NCI-H128 (cell line): ENCODE data around the gene CNBP.
"Not testable (repeated sequence)": the region's sequence is repeated elsewhere in the genome, so short reads cannot be mapped to it uniquely, and the experiment has no call there.

Experiments used
- DNase-seq: peaks from one replicate; lab custom pipeline; 2025; ENCODE audit not compliant: unreplicated experiment; lab: John Stamatoyannopoulos, UW

CNBP gene

DNA sequence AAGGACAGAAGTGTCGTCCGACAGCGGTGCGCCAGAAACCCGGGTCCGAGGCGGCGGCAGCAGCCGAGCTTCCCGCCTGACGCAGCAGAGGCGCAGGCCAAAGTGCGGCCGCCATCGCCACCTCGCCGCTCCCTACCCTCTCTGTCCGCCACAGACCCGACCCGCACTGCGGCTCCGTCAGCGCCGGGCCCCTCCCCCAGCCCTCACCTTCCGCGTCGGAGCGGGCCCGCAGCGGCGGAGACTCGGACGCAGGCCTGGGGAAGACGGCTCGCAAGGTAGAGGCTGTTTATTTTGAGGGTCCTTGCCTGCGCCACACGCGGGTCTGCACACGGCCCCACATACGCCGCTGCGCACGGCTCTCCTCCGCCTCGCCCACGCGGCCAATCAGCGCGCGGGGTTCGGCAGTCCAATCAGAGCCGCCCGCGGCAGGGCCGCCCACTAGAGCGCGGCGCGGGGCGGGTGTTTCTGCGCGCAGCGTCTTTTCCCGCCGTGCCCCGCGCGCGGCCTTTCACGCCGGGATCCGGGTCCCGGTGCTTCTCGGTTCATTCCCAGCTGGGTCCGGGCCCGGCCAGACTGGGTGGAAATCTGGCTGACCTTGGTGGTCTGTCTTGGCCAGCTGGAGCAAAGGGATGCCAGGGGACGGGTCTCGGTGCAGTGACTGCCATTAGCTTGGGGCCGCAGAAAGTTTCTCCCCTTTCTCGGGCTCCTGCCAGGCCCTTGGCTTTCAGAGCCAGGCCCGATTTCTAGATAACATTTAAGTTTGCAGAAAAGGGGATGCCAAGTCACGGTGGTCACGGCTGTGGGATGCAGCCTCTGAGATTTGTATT, at the start of gene CNBP:
Gene CNBP, minus strand, starts transcription at position 328 of the 827 bp plus-strand sequence. CDS start 12,139 bp downstream, outside the sequence.
- DNase-seq, result peak; percentile 94

- DNase-seq, result no peak
Measured at GRCh38 chr3:129231331-129232119, 47.8 kb upstream of the CNBP start.

- DNase-seq, result no peak
Measured at GRCh38 chr3:129230311-129231019, 46.8 kb upstream of the CNBP start.

- no peak for DNase-seq
Measured at GRCh38 chr3:129228891-129229585, 45.3 kb upstream of the CNBP start.

GRCh38 chr3:129226374-129226773, 42.7 kb upstream of the CNBP start:
- DNase-seq, result no peak

DNA sequence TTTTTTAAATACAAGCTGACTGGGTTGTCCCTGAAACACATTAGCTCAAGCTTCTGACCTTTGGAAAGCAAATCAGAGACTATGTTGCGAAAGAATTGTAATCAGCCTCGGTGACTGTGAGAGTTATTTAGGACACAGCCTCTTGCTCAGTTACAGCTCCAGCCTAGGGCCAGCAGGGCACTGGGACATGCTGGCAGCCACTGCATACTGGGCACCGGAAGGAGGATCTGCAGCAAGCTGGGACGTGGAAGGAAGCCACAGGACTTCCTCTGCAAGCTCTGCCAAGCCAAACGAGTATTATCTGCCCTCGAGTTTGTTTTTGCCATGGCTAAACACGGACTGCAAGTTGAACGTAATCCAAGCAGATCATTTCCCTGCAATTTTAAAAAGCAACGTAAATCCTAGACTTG, 41.3 kb upstream of the CNBP start:
- DNase-seq, result no peak

GRCh38 chr3:129224387-129224786, 40.7 kb upstream of the CNBP start:
- DNase-seq, result not testable (repeated sequence)

DNA sequence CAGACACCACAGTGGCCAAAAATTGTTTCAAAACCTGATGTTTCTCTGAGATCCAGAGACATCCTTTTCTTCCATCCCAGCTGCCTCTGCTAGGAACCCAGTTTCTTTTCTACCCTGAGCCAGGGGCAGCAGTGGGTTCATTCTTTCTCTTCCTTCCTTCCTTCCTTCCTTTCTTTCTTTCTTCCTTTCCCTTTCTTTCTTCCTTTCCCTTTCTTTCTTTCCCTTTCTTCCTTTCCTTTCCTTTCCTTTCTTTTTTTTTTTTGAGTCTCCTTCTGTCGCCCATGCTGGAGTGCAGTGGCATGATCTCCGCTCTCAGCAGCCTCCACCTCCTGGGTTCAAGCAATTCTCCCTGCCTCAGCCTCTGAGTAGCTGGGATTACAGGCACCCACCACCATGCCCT, 35.0 kb upstream of the CNBP start:
- DNase-seq, result no peak

DNA sequence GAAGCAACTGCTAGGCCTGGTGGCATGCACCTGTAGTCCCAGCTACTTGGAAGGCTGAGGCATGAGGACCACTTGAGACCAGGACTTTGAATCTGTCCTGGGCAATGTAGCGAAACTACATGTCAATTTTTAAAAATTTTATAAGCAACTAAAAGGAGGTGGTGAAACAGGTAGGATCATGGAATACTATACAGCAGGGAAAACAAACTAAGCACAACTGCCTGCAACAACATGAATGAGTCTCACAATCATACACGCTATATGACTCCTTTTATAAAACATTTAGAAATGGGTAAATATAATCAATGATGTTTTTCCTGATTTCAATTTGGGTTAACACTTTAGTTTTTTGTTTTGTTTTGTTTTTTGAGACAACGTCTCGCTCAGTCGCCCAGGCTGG, 29.5 kb upstream of the CNBP start:
- no peak for DNase-seq

GRCh38 chr3:129211772-129212171, 28.1 kb upstream of the CNBP start:
- DNase-seq, result peak; percentile 14

DNA sequence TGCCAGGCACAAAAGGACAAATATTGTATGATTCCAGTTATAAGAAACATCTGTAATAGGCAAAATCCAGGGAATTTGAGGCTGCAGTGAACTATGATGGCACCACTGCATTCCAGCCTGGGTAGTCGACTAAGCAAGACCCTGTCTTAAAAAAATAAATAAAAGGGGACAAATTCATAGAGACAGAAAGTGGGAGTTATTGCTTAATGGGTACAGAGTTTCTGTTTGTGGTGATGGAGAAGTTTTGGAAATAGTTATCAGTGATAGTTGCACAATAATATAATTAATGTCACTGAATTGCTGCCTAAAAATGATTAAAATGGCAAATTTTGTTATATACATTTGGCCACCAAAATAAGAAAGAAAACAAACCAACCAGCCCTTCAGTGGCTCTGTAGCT, 27.6 kb upstream of the CNBP start:
- no peak for DNase-seq

DNA sequence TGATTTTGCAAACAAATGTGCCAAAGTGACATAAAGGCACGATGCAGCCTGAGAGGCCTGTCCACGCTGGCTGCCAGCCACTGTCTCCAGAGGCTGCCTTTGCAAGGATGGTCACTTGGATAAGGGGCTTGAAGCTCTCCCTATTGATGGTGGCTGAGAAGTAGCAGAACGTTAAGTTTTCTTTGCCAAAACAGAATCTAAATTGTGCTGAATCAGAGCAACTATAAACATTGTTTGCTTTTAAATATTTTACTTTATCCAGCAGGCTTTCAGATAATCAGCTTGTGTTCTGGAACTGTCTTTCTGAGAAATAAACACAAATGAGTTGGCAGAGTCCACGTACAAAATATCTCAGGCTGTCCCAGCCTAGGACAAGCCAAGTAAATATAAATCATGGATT, 23.8 kb upstream of the CNBP start:
- no peak for DNase-seq

DNA sequence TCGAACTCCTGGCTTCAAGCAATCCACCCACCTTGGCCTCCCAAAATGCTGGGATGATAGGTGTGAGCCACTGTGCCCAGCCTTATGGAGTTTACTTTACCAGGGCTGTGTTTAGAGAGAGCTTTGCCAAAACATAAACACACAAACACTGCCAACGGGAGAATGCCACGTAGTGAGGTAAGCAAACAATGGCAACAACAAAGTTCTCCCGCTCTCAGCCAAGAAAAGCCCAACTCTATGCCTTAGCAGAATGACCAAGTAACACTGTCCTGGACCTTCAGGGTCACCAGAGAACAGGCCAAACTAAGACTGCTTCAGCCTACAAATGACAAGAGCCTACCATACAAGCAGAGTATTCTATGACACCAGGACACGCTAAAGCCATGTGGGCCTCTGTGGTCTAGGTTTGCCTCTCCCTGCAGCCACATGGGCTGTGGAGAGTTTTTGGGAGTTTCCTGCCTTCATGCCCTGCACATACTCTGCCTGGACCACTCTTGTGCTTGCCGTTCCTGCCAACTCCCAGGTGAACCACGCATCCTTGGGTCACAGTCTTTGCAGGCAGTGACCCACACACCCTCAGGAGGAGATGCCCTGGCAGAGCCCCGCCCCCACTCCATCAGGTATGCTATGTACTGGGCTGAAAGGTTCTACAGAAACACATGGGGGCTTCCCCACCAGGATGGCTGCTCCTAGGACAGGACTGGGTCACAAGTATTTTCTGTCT, 21.6 kb upstream of the CNBP start:
- no peak for DNase-seq

DNA sequence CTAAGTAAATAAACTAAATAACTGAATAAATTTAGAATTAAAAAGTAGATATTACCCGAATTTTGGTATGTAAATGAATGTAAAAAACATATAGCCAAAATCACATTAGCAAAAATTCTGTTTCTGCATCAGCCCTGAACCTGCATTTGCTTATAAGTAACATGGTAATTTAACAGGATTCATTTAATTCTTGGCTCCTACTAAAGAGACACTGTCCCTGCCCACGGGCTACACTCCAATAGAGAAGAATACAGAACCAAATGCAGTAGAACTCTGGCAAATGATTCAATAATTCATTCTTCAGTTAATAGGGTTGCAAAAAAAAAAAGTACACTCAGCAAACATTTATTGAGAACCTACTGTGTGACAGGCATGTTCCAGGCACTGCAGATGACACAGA, 20.8 kb upstream of the CNBP start:
- no peak for DNase-seq

- no peak for DNase-seq
Measured at GRCh38 chr3:129199366-129199765, 15.7 kb upstream of the CNBP start.

- no peak for DNase-seq
Measured at GRCh38 chr3:129197321-129197720, 13.6 kb upstream of the CNBP start.

GRCh38 chr3:129196601-129197000, 12.9 kb upstream of the CNBP start:
- no peak for DNase-seq

DNA sequence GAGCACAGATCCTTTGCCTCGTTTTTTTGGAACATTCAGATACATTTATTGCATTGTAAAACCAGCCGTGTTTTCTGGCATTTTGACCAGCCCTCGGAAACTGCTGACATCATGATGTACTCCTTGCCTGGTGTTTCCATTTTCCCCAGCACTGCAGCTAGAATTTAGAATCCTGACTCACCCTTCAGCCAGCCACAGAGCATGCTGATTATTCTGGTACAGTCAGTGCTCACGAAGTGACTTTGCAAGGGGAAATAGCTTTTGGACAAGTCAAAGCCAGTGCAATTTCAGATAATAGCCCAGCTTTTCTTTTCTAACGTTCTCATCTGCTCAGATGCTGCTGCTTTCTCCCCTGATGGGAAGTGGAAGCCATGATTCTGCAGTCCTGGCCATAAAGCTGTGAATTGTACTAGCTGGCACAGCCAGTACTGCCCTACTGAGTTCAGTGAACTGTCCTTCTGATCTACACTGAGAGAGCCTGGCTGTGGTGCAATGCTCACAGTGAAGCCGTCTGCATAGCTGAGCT, 12.1 kb upstream of the CNBP start:
- no peak for DNase-seq

GRCh38 chr3:129189793-129190192, 6.1 kb upstream of the CNBP start:
- DNase-seq, result not testable (repeated sequence)

DNA sequence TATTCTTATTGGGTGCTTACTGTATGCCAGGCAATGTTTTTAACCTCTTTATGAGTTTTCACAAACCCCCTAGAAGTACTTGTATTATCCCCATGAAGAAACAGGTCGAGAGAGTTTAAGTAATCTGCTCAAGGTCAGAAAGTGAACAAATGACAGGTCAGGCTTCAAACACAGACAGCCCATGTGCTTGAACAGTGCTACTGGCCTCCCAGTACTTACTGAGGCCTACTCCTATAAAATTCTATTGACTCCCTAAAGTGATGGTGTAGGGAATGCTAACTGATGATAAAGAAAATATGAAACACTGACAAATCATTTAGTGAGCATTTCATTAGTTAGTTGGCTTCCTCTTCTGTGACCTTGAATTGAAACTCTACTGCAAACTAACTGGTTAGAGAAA, 4.2 kb upstream of the CNBP start:
- DNase-seq, result no peak
